Measurements from ENCODE around the gene ADAR.
A peak's percentile ranks its signal among the peaks of the same experiment; 100 is the strongest.
"Not testable (repeated sequence)": the region's sequence is repeated elsewhere in the genome, so short reads cannot be mapped to it uniquely, and the experiment has no call there.

The ADAR gene, protein sequence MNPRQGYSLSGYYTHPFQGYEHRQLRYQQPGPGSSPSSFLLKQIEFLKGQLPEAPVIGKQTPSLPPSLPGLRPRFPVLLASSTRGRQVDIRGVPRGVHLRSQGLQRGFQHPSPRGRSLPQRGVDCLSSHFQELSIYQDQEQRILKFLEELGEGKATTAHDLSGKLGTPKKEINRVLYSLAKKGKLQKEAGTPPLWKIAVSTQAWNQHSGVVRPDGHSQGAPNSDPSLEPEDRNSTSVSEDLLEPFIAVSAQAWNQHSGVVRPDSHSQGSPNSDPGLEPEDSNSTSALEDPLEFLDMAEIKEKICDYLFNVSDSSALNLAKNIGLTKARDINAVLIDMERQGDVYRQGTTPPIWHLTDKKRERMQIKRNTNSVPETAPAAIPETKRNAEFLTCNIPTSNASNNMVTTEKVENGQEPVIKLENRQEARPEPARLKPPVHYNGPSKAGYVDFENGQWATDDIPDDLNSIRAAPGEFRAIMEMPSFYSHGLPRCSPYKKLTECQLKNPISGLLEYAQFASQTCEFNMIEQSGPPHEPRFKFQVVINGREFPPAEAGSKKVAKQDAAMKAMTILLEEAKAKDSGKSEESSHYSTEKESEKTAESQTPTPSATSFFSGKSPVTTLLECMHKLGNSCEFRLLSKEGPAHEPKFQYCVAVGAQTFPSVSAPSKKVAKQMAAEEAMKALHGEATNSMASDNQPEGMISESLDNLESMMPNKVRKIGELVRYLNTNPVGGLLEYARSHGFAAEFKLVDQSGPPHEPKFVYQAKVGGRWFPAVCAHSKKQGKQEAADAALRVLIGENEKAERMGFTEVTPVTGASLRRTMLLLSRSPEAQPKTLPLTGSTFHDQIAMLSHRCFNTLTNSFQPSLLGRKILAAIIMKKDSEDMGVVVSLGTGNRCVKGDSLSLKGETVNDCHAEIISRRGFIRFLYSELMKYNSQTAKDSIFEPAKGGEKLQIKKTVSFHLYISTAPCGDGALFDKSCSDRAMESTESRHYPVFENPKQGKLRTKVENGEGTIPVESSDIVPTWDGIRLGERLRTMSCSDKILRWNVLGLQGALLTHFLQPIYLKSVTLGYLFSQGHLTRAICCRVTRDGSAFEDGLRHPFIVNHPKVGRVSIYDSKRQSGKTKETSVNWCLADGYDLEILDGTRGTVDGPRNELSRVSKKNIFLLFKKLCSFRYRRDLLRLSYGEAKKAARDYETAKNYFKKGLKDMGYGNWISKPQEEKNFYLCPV

DNA sequence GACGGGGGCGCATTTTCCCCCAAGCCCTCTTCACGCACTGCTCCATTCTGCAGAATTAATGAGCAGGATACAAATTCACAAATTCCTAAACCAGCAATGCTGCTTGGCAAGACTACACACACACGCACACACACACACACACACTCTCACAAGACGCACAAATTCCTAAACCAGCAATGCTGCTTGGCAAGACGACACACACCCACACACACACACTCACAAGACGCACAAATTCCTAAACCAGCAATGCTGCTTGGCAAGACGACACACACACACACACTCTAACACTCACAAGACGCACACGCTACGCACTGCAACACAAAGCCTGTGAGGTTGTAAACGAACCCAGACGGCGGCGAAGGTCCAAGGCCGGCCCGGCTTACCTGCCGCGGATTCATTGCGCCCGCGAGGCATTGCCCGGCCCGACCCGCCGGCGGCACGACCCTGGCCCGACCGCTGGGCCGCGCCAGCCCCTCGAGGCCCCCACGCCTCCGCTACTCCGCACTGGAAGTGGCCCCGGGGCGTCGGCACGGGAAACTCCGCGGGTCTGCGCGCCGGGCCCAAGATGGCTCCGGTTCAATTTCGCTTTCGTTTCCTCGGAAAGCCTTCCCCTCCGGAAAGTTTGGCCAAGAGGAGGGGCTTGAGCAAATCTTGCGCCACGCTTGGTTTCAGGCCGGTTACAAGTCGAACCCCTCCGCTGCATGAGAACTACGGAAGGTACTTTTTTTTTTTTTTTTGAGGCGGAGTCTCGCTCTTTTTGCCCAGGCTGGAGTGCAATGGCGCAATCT, at the start of gene ADAR:
ADAR (minus strand) TSS at position 578 of the 788 bp plus-strand sequence; CDS start at position 398, 180 bp downstream.
- peak; percentile 84 for DNase-seq

DNA sequence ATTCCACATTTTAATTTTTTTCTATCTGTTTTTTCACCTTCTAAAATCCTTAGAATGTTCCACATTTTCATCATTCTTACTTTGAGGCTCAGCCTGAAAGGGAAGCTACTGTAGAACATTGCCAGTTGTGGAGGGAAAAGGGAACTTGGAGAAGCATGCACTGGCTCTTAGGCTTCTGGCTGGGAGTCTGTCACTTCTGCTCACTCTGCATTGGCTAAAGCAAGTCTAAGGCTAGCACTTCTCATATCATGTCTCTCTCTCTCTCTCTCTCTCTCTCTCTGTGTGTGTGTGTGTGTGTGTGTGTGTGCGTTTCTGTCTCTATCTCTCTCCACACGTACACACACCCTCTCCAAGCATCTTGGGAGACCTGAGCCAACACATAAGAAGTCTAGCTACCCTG, 49.6 kb upstream of the ADAR start:
- DNase-seq: no peak

DNA sequence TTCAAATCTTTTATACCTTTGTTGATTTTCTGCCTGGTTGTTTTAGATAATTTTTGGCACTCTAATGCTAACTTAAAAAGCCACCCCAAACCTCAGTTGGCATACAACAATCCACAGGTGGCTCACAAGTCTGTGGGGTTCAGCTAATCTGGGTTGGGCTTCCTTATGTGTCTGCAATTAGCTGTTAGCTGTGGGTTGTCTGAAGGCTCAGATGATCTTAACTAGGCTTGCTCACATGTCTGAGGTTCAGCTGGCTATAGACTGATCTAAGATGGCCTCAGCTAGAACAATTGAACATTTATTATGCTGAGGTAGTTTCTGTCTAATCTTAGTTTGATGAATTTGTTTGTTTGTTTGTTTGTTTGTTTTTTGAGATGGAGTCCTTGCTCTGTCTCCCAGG, 44.9 kb upstream of the ADAR start:
- DNase-seq: no peak

DNA sequence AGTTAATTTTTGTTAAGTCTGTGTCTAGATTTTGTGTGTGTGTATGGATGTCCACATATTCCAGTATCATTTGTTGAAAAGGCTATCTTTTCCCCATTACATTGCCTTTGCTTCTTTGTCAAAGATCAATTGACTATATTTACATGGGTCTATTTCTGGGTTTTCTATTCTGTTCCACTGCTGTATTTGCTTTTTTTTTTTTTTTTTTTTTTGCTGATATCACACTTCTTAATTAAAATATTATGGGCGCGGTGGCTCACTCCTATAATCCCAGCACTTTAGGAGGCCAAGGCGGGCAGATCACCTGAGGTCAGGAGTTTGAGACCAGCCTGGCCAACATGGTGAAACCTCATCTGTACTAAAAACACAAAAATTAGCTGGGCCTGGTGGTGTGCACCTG, 36.7 kb upstream of the ADAR start:
- DNase-seq: not testable (repeated sequence)

DNA sequence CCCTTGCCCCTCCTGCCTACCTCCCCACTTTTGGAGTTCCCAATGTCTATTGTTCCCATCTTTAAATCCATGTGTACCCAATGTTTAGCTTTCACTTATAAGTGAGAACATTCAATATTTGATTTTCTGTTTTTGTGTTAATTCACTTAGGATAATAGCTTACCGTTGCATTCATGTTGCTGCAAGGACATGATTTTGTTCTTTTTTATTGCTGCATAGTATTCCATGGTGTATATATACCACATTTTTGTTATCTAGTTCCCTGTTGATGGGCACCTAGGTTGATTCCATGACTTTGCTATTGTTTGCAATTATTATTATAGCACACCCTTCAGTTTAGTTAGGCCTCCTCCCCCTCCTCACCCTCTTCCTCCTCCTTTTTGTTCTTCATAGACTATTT, 33.5 kb upstream of the ADAR start:
- DNase-seq: no peak

DNA sequence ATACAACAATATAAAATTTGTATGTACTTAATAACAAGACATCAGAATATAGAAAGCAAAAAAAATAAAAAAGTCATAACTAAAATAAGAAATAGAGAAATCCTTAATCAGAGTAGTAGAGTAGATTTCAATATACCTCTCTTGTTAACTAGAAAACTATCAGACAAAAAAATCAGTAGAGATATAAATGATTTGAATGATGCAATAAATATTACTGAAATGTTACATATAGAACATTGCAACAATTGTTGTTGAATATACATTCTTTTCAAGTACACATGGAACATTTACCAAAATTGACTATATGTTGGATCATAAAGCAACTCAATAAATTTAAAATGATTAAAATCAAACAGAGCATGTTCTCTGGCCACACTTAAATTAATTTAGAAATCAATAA, 31.9 kb upstream of the ADAR start:
- DNase-seq: no peak

DNA sequence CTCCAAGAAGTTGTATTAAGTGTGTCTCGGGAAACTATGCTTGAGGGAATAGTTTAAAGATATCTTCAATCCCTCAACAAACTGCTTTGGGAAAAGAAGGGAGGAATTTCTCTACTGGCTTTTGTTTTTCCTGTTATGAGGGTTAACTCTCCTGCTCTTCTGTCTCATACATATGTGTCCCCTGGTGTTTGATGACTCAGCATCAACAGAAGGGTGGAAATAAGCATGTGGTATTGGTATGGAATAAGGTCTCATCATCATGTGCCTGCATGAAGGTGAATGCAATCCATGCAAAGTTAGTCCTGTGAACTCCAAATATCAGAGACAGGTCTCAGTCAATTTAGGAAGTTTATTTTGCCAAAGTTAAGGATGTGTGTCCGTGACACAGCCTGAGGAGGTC, 27.2 kb upstream of the ADAR start:
- no peak for DNase-seq

DNA sequence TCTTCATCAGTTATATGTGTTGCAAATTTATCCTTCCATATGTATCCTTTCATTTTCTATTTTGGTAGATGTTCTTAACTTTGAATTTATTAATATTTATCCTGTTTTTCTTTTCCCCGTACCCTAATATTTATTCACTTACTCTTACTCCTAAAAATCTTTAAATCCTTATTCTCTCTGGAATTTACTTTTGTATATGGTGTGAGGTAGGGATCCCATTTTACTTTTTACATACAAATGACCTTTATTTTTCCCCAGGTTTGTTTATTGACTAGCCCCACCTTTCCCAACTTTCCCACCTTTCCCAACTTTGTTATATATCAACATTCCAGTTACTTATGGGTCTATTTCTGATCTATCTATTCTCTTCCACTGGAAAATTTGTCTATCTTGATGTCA, 21.7 kb upstream of the ADAR start:
- DNase-seq: no peak

DNA sequence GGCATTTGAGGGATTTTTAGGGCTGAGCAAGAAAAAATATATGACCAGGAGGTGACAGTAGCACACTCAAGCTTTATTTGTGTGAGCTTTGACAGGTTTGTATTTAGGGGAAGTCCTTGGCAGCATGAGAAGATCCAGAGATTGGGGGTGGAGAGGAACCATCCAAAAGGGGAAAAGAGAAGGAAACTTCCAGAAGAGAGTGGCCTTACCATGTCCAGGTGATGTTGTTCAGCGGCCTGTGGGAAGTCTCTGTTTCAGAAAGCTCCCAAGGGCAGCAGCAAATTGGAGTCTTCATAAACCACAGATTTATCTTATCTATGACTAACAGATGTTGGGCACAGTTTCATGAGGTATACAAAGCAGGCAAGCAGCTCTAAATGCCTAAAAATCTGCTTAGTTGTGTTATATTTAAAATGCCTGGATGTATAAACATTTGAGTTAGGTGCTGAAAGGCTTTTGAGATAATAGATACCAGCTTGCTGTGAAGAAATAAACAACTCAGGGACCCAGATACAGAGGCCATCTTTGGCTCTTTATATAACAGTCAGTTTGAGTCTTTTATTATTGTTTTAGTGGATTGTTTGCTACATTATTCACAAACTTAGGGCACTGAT, 21.2 kb upstream of the ADAR start:
- DNase-seq: no peak

DNA sequence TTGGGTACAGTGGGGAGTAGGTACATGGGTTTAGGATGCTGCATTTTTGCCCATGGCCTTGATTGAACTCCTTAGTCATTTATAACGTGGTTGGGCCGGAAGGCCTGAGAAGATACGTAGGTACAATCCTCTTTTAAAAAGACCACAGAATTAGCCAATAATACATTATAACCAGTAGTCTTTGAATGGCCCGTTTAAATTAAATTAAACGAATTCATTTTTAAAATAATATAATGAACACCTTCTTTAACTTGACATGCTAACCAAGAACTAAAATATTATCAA, 20.1 kb upstream of the ADAR start:
- no peak for DNase-seq

DNA sequence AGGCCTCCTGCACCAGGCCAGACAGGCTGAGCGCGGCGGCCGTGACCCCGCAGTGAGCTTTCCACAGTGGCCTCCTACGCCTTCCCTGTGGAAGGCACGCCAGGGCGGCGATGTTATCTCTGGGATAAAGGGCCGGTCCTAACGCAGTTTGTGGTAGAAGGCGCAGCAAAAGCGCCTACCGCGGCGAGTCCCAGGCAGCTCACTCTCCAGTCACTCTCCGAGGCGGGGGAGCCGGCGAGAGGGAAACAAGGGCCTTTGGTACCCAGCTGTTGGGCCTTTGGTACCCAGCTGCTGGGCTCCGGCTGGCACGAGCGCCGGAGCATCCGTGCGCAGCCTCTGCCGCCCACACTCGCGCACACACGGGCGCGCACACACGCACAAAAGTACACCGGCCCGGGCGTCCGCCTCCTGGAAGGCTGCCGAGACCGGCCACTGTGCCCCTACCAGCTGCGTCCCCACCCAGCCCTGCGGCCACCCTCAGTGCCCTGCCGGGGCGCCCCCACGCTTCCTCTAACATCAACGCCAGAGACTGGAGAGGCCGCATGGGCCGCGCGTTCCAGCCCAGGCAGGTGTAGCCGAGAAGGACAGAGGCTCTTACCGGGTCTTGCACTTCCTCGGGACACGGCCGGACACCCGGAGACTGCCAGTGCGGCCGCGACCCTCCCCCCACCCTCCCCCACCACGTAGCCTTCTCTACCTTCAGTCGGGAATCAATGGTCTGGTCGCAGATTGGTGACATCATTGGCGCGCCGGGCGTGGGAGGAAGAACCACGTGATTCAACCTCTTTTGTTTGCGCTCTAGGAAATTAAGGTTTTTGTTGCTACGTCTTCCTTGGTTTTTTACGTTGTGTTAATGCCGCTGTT, 19.5 kb upstream of the ADAR start:
- peak; percentile 94 for DNase-seq

DNA sequence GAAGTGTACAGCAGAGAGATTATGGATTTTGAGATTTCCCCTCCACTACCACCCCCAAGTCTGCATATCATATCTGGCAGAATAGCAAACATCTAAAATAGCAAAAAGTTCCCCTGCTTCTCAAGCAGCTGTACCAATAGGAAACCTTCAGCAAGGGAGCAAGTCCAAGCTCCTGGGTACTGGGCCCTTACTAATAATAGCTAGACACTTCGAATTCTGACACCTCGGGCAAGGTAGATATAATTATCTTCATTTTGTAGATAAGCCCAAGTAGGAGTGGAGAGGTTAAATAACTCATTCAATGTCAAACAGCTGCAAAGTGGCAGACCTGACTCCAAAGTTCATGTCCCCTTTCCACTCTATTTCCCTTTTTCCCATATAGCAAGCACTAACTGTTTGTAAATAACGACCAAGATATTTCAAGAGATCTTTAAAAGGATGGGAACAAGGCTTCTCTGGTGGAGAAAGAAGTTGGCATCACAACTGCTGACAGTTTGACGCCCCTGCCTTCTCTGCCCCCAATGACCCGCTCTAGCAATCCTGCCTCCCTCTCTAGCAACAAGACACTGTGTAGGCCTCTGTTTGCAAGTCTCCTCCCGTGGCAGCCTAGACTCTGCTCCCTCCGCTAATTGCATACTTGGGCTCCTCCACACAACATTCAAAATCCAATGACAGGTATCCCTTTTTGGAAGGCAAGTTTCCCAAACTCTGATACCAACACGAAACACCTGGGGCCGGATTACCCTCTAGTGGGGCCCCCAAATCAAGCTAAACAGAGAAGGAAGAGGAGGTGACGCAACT, 18.7 kb upstream of the ADAR start:
- DNase-seq: no peak

DNA sequence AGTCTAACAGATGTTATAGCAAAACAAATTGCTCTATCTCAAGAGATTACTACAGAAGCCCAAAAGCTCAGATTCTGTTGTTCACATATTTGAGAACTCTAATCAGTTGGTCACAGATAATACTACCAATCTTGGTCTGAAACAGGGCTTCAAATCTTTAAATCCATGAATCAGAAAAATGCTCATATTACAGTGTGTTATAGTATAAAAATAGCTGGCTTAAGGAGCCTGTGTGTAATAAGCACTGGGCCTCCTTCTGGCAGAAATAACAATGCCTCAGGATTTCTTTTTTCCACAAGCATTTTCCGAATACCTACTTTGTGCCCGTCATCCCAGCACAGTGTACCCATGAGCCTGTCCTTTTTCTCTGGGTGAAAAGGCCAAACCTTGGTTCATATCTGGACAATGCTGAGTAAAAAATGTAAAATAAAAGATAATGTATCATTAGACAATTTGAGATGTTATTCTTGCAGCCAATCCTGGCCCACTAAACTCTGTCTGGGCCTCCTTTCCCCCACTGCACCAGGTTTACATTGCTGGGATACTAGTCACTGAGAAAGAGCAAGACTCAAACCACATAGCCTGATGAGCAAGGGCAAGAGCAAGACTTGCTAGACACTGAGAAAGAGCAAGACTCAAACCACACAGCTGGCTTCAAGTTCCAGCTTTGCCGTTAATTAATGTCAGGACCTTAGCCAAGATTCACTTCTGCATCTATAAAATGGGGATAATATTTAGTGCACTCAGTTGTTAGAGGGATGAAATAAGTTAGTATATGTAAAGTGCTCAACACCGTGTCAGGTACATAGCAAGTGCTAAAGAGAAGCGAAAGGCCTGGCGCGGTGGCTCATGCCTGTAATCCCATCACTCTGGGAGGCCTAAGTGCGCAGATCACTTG, 17.0 kb upstream of the ADAR start:
- no peak for DNase-seq

DNA sequence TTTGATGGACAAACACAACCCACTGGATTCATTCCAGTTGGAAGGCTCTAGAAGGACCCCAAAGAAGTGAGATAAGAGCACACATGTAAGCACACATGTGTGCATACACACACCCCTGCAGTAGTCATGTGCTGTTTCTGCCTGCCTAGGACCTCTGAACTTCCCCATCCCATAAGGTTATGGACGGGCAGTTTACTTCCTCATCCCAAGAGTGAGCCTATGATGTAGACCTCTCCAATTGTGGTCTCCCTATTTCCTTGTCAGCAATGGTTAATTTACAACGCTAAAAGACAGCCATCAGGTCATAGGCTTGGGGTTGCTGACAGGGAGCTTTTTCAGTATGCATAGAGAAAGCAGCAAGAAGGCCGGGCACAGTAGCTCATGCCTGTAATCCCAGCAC, 15.4 kb upstream of the ADAR start:
- DNase-seq: no peak

DNA sequence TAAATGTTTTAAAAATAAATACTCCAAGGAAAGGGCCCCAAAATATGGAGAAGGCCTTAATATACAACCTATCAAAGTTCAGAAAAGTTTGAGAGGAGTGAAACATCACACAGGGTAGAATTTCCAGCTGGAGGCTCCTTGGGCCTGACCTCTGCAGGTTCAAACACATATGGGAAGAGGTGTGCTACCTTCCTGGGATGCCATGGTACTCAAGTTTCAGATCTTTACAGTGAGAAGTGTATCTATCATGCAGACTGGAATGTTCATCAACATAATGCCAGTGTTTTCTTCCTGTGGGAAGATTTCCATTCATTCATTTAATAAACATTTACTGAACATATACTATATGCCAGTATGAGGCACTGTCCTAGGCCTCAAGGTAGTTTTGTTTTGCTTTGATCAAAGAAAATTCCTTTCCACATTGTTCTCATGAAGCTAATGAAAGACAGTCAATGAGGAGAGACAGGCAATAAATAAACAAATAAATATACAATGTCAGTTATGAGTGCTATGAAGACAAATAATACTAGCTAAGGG, 14.6 kb upstream of the ADAR start:
- DNase-seq: no peak

DNA sequence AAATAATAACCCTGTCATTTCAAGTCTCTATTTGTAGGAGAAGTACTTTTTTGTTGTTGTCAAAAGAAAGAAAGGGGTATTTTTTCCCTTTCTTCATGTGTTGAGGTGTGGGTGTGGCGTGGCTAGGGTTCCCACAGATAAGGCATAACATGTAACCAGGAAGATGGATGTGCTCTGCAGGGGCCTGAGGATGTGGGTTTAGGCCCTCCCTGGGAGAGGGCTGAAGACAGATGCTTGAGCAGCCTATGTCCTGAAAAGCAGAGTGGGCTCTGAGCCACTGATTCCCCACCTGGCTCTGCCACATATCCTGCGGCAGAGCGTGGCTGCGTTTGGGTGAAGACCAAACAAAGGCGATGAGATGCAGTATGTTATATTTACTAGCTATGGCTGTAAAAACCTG, 13.9 kb upstream of the ADAR start:
- no peak for DNase-seq

DNA sequence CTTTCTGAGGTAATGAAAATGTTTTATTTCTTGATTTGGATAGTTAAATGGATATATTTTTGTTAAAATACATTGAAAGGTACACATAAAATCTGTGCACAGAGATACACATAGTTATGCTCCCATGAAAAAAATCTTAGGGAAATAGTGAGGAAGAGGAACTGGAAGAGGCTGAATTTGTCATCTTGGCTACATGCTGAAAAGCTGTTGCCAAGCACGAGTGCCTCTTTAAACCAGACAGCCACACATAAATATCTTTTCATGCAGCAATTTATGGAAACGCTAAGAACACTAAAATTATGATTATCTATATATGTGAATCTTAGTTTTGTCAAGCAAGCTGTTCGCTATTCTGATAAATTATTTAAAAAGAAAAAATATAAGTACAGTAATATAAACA, 12.8 kb upstream of the ADAR start:
- DNase-seq: no peak

DNA sequence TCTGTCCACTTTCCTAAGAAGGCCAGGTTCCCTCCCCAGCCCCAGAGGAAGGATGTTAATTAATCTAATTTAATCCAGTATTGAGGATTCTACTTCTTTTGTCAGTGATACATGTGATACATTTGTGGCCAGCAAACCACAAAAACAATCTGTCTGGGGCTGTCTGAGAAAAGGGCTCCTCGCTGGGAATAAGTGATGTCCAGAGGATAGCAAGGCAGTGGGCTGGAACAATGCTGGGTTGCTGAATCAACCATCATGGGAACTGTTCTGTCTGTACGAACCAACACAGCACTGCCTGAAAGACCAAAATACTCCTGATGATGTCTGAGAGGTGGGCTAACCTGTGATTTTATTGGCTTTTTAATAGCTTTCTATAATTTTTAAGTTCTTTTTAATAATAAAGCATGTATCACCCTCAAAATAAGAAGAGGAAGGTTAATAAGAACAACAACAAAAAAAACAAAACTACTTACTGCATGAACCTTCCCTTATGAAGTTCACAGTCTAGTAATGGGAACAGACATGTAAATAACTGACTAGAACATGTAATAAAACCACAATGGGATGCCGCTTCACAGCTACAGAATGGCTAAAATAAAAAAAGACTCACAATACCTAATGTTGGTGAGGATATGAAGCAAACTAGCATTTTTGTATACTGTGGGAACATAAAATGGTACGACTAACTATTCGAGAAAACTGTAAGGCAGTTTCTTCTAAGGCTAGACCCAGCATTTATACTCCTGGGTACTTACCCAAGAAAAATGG, 11.4 kb upstream of the ADAR start:
- DNase-seq: no peak
